HL-60 (cell line): ENCODE data around the gene DNAJB8.

Source experiments
- POLR2AphosphoS5 ChIP-seq: IDR thresholded peaks from 2 replicates; pipeline ENCODE4 v1.6.1; 2012; ENCODE audit warnings: low read depth
- TF ChIP-seq, protein P1 (sequence below): IDR thresholded peaks from one replicate; pipeline ENCODE4 v1.5.1; 2011; ENCODE audit warnings: low read length, control low read depth, inconsistent platforms; ENCODE audit not compliant: insufficient read depth
- TF ChIP-seq, protein P2 (sequence below): IDR thresholded peaks from 2 replicates; pipeline ENCODE4 v1.6.1; 2012; ENCODE audit warnings: low read depth; ENCODE audit not compliant: insufficient replicate concordance

DNA sequence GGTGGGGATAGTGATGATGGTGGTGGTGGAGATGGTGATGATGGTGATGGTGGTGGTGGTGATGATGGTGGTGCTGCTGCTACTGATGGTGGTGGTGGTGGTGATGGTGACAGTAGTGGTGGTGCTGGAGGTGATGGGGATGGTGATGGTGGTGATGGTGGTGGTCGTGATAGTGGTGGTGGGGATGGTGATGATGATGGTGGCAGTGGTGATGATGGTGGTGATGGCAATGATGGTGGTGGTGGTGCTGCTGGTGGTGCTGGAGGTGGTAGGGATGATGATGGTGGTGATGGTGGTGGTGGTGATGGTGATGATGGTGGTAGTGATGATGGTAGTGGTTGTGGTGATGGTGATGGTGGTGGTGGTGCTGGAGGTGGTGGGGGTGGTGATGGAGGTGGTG is 21.3 kb downstream of the DNAJB8 start:
- no peak for TF ChIP-seq POLR2AphosphoS5
- TF ChIP-seq, protein P1, sequence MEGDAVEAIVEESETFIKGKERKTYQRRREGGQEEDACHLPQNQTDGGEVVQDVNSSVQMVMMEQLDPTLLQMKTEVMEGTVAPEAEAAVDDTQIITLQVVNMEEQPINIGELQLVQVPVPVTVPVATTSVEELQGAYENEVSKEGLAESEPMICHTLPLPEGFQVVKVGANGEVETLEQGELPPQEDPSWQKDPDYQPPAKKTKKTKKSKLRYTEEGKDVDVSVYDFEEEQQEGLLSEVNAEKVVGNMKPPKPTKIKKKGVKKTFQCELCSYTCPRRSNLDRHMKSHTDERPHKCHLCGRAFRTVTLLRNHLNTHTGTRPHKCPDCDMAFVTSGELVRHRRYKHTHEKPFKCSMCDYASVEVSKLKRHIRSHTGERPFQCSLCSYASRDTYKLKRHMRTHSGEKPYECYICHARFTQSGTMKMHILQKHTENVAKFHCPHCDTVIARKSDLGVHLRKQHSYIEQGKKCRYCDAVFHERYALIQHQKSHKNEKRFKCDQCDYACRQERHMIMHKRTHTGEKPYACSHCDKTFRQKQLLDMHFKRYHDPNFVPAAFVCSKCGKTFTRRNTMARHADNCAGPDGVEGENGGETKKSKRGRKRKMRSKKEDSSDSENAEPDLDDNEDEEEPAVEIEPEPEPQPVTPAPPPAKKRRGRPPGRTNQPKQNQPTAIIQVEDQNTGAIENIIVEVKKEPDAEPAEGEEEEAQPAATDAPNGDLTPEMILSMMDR = no peak
- TF ChIP-seq, protein P2, sequence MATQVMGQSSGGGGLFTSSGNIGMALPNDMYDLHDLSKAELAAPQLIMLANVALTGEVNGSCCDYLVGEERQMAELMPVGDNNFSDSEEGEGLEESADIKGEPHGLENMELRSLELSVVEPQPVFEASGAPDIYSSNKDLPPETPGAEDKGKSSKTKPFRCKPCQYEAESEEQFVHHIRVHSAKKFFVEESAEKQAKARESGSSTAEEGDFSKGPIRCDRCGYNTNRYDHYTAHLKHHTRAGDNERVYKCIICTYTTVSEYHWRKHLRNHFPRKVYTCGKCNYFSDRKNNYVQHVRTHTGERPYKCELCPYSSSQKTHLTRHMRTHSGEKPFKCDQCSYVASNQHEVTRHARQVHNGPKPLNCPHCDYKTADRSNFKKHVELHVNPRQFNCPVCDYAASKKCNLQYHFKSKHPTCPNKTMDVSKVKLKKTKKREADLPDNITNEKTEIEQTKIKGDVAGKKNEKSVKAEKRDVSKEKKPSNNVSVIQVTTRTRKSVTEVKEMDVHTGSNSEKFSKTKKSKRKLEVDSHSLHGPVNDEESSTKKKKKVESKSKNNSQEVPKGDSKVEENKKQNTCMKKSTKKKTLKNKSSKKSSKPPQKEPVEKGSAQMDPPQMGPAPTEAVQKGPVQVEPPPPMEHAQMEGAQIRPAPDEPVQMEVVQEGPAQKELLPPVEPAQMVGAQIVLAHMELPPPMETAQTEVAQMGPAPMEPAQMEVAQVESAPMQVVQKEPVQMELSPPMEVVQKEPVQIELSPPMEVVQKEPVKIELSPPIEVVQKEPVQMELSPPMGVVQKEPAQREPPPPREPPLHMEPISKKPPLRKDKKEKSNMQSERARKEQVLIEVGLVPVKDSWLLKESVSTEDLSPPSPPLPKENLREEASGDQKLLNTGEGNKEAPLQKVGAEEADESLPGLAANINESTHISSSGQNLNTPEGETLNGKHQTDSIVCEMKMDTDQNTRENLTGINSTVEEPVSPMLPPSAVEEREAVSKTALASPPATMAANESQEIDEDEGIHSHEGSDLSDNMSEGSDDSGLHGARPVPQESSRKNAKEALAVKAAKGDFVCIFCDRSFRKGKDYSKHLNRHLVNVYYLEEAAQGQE = no peak
